LHCN-M2 (cell line): ENCODE measurements around the gene PDE11A. TPM values are rescaled to one million over a fixed set of nuclear protein-coding genes. Genes with fewer than 3 reads are reported as not detected.
"Not testable (repeated sequence)": the region's sequence is repeated elsewhere in the genome, so short reads cannot be mapped to it uniquely, and the experiment has no call there.

ENCODE experiments used
- DNase-seq: peaks from one replicate; pipeline ENCODE4 v3.0.0-alpha.2; 2012; ENCODE audit warnings: low read depth
- polyA plus RNA-seq: library from polyadenylated mRNA; unstranded; fragments of >200 nt; gene quantifications from one replicate; pipeline ENCODE4 v1.2.1, GENCODE V29; 2012; ENCODE audit warnings: missing spikeins
- total RNA-seq: library from RNA; depleted of rRNA; stranded (reverse); fragments of >200 nt; gene quantifications from 2 replicates; pipeline ENCODE4 v1.2.3, GENCODE V29; 2014; rRNA removed

PDE11A gene
- not detected in 2 replicates for total RNA-seq
- 0.19 TPM for polyA plus RNA-seq

DNA sequence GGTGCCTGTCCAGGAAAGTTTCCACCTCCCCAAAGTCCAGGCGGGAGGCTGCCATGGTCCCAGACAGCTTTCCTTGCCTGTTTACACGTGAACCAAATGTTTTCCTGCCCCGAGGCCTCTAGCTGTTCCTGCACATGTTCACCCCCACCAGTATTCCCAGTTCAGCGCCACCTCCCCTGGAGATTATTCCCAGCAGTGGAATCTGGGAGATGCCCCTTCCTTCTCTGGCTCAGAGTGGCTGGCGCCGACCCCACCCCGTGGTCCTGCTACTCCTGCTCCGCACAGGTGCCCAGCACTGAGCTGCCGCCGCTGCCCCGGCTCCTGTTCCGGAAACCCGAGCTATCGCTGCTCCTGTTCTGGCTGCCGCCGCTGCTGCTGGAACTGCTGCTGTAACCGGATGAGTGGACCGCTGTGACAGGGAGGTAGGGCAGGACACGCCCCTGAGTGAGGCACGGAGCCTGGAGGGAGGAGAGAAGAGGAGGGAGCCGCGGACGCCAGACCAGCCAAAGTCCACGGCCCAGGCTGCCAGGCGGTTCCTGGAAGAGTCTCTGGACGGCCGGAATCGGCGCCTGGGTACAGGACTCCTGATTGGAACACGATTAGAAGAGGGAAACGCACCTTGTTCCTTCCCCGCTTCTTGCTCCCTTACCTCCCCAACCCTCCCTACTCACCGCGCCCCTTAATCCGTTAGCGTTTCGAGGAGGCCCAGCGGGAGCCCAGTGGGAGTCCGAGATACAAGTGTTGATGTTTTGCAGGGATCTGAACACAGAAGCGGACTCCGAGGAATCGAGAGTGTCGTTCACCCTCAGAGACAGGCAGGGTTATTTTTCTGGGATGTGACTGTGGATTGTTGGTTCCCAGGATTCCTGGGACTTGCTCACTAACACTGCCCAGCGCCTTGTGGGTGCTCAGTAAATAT is at the start of gene PDE11A:
PDE11A (minus strand) TSS at position 395 of the 919 bp plus-strand sequence; CDS start at position 55, 340 bp downstream.
- peak; percentile 71 for DNase-seq

DNA sequence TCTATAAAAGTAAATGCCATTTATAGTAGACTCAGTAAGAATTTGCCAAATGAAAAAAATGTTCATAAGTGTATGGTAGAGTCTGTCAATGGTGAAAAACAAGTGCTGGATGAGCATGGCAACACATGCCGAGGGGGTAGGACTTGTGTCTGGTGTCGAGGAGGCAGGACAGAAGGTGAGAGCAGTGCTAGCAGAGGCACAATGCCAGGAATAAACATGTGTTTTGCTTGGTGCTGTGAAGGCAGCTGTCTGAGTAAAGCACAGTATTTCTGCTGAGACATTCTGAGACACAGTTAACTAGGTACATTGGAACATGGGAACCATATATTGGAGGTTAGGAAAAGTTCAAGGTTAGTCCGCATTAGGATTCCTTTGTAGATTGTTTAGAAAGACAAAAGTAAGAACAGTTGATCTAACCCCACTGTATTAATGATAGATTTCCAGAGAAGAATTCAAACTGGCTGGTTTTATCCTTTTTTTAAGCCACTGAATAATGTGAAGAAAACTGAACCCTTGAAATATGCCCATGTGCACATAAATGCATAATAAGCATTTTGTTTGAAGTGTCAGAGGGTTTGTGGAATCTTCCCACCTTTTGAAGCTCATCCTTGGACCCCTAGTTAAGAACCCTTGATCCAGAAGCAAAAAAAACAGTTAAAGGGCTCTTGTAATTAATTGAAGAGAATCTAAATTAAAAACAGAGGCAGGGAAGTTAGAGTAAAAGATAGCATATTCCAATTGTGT is 46.8 kb upstream of the PDE11A start:
- no peak for DNase-seq

DNA sequence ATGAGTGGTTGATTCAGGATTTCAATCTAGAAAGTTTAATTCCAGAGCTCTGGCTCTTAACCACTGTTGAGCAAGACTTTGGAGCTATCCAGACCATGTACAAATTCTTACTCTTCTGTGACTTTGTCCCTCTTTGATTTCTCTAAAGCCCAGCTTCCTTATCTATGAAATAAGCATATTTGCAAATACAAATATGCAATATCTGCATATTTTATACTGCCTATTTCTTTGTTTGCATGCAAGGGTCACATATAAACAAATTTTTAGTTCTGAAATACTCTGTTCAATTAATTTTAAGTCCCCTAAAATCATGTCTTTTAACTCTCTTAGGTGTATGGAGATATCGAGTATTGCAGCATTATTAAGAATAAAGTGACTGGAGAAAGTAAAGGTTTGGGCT is 45.1 kb upstream of the PDE11A start:
- no peak for DNase-seq

DNA sequence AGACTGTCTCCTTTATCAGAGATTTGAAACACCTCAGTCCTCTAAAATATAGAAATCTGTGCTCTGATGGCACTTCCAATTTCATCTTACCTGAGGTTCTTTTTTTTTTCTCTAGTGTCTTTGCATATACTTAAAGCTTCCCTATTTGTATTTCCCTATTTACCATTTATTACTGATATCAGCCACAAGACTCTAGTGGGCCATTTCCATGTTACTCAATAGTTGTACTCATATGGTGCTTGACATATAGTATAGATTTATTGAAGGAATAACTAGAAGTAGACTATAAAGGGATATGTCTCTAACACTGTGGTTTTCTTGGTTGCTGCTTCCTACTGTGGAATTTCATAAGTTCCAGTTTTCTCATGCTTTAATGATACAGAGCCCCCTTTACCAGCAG is 42.7 kb upstream of the PDE11A start:
- DNase-seq, result no peak

DNA sequence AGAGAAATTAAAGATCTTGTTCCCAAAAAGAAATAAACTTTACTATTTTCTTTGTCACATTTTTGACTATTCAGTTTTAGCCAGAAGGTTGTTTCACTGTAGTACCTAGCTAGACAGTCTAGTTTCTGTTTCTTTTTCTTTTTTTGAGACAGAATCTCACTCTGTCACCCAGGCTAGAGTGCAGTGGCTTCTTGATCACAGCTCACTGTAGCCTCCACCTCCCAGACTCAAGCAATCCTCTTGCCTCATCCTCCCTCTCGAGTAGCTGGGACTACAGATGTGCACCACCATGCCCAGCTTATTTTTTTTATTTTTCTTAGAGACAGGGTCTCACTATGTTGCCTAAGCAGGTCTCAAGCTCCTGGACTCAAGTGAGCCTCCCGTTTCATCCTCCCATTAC is 41.9 kb upstream of the PDE11A start:
- DNase-seq, result no peak

- DNase-seq, result peak; percentile 91
Measured at GRCh38 chr2:178112202-178113152, 39.9 kb upstream of the PDE11A start, which contains the start of gene RBM45. TSS of gene RBM45 (plus strand) at chr2:178112437. CDS start at chr2:178112547, 110 bp downstream.

GRCh38 chr2:178111743-178112142 is 39.2 kb upstream of the PDE11A start:
- no peak for DNase-seq

DNA sequence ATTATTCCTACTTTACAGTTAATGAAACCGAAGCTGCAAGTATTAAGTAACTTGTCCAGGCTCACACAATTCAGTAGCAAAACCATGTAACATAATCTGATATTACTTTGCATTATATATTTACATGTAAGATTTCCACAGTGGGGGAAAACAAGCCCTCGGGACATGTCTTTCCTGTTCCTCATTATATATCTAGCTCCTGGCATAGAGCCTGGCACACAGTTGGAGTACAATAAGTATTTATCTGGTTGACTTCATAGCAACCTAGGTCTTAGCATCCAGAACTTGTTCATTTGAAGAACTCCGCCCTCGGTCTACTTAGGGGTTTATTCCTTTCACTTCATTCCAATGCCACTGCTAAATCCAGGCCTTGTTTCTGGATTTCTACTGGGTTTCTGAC is 38.1 kb upstream of the PDE11A start:
- no peak for DNase-seq

- DNase-seq, result peak; percentile 52
Measured at GRCh38 chr2:178109813-178110212, 37.2 kb upstream of the PDE11A start.

GRCh38 chr2:178108176-178108575 is 35.6 kb upstream of the PDE11A start:
- no peak for DNase-seq

GRCh38 chr2:178106053-178106452 is 33.5 kb upstream of the PDE11A start:
- no peak for DNase-seq

- DNase-seq, result no peak
Measured at GRCh38 chr2:178105566-178105965, 33.0 kb upstream of the PDE11A start.

DNA sequence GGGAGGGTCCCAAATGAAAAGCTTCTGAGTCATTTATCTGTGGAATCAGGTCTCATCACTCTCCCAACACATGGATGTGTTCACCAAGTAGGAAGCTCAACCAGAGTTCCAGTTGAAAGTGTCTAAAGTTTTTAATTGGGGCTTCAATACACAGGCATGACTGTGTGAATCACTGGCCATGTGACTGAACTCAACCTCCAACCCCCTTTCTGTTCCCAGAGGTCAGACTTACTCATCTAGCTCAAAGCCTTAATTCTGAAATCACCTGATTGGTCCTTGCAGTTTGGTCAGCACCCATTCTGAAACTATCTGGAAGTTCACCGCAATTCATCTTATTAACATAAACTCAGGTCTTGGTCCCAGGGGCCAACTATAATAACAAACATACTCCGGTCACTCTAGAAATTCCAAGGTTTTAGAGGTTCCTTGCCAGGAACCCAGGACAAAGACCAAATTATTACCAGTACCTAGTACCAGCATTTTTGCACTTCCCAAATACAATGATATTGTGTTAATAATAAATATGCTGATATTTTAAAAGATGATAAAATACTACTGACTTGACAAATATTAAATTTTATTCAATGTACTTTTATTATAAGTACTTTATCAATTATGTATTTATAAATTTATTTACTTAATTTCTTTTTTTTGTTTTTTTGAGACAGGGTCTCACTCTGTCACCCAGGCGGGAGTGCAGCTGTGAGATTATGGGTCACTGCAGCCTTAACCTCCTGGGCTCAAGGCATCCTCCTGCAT is 28.9 kb upstream of the PDE11A start:
- DNase-seq, result peak; percentile 58

DNA sequence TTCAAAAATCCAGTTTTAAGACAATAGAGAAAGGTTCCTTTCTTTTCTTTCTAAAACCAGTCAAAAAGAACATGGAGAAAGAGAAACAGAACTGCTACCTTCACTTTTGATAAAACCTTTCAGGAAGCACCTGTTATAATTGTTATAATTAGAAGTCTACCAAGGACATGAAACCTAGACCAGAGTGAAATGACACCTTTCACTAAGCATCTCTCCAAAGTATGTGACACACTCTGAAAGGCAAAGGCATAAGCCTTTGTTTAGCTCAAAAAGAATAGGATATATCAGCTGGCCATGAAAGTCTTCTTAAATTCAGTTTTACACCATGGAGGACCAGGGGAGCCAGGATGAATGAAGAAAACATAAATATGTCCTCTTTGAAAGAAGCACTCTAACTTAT is 20.9 kb upstream of the PDE11A start:
- no peak for DNase-seq

- DNase-seq, result no peak
Measured at GRCh38 chr2:178088774-178089270, 16.2 kb upstream of the PDE11A start.

GRCh38 chr2:178084273-178084672 is 11.7 kb upstream of the PDE11A start:
- no peak for DNase-seq

DNA sequence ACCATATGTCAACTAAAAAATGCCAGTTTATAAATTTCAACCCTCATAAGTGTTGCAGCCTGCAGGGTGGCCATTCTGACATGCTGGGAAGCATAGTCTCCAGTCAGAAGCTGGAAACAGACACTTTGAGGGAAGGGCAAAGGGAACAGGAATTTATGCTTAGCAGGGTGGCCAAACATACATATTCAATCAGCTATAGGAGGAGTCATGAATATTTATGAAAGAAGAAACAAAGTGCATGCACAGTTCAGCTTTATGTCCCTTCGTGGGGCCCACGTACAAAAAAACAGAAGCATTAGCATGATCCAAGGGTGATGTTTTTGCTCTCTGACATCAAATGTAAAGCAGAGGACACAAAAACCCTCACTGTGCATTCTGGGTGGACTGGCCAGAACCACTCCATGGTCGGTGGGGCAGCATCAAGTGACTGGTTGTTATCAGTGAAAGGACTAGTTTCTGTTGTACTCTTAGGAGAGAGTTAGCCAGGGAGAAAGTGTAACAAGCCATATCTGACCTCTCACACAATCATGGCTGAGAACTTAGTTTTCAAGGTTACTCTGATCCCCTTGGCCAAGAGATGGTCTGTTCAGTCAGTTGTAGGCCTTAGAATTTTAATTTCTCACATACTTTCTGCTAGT is 9.9 kb upstream of the PDE11A start:
- DNase-seq, result no peak

DNA sequence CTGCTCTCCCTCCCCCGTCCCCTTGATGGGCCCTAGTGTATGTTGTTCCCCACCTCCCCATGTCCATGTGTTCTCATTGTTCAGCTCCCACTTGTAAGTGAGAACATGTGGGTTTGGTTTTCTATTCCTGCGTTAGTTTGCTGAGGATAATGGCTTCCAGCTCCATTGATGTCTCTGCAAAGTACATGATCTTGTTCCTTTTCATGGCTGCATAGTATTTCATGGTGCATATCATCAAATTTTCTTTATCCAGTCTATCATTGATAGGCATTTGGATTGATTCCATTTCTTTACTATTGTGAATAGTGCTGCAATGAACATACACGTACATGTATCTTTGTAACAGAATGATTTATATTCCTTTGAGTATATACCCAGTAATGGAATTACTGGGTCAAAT is 6.7 kb upstream of the PDE11A start:
- not testable (repeated sequence) for DNase-seq

DNA sequence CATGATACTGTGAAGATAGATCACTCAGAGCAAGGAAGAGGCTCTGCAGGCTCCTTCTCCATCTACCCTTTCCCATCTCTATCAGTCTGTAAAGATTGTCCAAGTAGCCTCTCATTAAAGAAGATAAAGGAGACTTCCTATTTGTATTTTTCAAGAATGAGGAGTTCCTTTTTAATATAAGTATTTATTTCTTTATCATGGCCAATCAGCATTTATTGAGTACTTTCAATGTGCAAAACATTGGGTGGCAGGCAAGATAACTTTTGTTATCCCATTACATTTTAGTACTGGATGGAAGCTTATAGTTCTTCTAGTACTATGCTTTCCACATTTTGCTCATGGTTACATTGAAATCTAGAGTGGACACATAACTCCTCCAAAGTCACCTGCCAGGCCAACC is 3.6 kb upstream of the PDE11A start:
- DNase-seq, result no peak

GRCh38 chr2:178075006-178075326 is 2.4 kb upstream of the PDE11A start:
- no peak for DNase-seq
